ENCODE measurements around the gene PCBP3. TPM values are rescaled to one million over a fixed set of nuclear protein-coding genes. Genes with fewer than 3 reads are reported as not detected.
"Not testable (repeated sequence)": the region's sequence is repeated elsewhere in the genome, so short reads cannot be mapped to it uniquely, and the experiment has no call there.

The PCBP3 gene
- total RNA-seq, 1 donor from 2014 or later, result not detected

DNA sequence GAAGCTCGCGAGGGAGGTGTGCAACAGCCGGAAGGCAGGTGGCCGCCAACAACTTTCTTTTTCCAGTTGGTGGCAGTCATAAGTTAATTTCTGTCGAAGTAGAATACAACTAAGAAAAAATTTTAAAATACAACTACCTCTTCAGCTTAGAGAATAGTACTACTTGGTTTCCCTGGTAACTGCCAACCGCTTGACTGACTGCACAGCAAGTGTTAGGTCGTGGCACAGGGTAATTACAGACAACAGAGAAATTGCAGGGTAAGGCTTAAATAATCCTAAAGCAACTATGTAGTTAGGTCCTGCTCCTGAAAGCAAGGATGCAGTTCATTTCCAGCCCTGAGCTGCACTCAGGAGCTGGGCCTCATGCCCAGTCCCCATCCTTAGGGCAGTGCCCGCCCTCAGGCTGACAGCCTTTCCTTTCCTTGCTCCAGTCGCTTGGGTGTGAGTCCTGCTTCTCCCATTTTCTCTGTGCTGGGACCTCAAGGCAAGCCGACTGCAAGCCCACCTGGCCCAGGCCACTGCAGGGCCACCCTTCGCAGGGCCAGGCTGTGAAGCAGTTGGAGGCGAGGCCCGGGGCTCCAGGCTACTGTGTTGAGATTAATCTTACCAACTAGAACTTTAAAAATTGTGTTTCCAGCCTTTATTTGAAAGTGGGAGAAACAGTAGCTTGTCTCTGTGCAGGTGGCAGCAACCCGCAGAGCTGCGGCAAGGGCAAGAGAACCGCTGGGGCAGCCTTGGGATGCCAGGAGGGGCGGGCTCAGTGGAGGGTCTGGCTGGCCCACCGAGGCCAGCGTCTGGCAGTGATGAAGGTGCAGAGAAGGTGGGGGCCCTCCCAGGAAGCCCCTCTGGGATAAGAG is 148.3 kb downstream of the PCBP3 start:
- no peak for DNase-seq

DNA sequence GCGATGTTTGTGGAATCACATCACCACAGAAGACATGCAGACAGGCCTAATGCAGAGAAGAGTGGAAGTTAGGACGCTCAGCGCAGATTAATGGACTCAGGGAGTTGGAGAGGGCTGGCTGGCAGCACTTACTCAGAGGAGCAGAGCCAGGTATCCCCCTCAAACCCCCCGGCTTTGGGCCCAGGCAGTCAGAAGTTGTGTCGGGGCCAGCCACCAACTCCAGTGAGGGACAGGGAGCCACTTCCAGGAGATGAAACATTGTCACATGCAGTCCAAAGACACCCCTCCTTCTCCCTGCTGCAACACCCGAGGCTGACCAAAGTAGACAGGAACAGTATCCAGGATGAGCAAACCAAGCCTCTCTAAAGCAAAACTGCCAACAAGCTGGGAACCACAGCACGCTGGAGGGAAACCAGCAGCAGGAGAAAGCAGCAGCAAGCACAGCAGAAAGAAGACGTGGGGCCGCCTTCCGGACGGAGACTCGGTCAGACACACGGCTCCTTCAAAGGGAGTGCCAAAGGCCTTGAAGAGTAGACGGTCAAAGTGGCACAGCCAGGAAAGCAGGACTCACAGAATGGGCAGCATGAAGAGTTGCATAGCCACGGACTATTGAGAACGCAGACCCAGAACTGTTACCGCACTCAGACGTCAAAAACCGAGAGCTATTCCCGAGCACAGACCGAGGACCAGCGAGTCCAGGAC is 149.3 kb downstream of the PCBP3 start:
- DNase-seq, result no peak

DNA sequence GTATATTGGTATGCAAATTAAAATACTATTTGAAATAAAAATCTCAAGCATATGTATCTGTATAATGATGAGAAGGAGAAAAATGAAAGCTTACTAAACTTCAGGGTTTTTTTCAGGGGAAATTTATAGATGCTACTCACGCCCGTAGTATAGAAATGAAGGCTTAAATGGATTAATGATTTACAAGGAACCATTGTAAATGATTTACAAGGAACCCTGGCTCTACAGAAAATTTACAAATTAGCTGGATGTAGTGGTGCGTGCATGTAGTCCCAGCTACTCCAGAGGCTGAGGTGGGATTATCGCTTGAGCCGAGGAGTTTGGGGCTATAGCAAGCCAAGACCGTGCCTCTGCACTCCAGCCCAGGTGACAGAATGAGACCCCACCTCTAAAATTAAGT is 150.5 kb downstream of the PCBP3 start:
- DNase-seq, result no peak

DNA sequence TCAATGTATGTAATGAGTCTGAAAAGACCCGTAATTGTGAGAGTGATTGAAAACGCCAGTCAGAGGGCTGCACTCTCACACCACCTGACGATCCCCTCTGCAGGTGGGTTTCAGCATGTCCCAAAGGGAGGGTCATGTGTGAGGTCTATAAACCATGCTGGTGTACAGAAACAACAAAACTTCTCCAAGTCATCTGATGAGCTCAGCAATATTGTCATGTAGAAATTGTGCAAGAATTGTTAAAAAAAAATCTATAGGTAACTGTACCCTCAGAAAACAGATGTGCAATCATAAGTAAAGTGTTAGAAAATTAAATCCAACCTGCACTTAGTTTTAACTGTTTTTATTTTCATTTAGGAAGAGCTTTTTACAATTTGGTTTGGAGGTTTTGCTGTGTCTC is 152.5 kb downstream of the PCBP3 start:
- DNase-seq, result no peak

DNA sequence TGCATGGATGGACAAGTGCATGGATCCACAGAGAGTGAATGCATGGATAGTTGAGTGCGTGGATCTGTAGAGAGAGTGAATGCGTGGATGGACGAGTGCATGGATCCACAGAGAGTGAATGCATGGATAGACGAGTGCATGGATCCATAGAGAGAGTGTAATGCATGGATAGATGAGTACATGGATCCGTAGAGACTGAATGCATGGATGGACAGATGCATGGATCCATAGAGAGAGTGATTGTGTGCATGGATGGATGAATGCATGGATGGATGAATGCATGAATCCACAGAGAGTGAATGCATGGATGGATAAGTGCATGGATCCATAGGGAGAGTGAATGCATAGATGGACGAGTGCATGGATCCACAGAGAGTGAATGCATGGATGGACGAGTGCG is 153.8 kb downstream of the PCBP3 start:
- DNase-seq, result no peak

DNA sequence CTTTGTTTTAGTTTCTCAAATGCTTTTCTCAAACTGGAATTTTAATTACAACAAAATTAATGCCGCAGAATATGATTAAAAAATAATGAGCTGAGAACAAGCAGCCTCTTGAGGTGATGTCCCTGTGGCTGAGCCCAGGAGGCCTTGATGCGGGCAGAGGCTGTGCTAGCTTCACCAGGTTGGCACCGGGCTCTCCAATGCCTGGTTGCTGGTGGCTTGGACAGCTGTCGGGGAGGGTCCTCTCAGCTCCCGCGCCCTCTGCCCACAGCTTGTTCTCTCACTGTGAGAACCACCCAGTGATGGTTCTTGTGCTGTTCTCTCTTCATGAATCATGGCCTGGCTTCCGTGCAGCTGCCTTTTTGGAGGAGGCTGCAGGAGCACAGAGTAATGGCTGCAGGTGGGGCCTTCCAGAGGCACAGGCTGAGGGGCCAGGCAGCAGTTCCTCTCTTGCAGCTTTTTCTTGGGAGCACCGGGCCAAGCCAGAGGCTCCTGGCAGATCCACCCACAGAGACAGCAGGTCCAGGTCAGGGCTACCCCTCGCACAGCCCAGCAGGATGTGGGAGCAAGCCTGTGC is 156.3 kb downstream of the PCBP3 start:
- no peak for DNase-seq

DNA sequence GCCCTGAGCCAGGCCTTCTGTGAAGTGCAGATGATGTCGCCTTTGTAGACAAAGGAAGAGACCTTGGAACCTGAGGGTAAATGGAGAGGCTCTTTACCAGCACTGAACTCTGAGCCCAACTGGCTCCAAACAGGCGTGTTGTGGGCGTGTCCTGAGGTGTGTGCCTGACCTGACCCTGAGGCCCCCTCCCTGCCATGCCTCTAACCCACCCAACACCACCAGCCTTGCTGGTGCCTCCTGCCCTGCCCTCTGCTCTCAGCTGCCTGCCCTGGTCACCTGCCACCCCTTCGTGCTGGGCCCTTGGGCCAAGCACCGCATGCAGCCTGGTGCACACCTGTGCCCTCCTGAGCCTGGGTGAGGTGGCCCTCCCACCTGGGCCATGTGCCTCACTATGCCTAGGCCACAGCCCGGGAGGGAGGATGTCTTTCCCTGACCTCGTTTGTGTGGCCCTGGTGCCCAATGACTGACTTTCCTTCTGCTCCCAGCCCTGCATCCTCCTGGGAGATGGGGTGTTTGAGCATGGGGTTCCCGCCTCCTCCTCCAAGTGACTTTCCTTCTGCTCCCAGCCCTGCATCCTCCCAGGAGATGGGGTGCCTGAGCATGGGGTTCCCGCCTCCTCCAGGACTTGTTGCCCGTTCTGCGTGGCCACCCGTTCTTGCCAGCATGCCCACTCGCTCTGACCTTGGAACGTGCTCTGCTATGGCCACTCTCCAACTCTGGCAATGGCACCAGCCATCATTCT is 157.0 kb downstream of the PCBP3 start:
- no peak for DNase-seq

DNA sequence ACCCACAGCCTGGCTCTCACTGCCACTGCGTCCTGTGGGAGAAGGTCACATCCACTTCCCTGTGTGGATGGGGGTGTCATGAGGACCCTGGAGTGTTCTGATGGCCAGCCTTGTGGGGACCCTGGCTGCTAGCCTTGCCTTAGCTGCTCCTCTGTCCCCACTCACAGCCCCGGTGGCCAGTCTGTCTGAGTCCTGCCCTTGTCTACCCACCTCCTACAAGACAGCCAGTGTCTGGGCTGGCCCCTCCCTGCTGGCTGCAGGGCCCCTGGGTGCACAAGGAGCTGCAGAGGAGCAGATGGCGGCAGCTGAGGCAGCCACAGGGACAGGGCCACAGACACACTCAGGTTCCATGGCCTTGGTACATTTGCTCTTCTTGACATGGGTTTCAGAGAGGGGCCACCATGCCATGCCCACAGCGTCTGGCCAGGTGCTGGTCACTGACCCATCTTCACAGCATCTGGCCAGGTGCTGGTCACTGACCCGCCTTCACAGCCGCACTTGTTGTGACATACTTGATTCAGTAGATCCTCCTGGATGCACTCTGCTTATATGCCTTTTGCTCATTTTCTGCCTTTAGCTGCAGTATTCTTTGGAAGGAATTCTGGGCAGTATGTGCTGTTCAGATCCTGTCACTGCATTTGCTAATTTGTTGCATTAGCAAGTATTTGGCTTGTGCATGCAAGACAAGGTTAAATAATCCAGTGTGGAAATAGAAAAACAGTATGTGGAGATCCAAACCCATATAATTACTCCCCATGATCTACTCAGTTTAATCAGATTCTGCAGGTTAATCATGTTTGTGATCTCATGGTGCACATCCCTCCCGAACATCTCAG is 157.8 kb downstream of the PCBP3 start:
- no peak for DNase-seq

DNA sequence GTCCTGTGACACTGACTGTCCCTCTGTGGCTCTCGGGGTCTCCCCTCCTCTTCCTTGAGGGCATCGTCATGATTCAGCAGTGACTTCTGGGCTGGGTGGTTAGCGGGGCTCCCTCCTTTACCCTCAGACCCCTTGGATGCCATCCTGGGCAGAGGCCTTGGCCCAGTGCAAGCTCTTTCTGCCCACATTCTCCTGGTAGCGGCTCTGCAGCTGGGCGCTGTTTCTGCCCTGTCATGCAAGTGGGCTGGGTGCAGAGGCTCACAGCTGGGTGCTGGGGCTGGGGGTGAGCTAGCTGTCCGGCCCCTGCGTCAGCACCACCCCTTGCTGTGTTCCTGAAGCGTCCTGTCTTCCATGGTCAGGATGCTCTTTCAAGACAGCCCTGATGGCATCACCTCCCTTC is 158.5 kb downstream of the PCBP3 start:
- DNase-seq, result no peak

DNA sequence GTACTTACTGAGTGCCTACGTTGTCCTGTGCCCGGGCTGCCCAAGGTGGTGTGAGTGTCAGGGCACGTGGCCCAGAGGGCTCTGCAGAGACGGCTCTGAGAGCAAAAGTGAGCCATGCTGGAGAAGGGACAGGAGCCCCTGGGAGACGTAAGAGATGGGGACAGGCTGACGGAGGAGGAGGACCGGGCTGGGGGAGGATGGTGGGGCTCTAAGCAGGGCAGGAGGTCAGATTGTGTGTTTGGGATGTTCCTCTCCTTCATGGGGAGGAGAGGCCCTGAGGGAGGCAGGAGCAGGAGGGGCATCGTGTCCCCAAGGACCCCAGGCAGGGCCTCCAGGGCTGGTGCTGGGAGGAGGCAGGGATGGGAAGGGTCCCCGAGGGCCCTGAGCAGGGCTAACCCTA is 158.9 kb downstream of the PCBP3 start:
- no peak for DNase-seq

DNA sequence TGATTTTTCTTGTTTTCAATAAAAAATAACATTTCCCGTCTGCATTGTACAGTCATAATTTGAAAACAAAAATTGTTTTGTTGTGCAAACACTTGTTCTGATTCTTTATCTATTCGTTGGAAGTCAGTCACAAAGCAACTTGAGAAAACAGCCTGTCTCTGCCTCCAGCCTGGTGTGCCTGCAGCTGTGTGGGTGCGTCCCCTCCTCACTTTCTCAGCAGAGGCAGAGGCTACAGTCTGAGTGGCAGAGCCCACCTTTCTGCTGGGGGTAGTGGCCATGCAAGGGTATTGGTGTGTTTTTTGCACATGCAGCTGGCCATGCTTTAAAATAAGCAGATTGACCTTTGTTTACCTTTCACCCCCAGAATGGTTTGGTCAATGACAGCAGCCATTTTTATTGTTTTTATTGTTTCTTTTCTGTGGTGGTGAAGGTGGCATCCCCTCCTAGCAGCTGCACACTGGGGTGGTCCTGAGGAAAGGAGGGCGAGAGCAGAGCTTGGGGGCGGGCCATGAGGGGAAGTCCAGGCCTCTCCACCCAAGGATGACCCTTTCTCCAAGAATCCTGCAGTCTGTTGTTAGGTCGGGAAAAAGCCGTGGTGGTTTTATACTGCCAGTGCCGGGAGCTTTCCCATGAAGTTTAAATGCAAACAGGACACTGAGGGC is 159.6 kb downstream of the PCBP3 start:
- no peak for DNase-seq

DNA sequence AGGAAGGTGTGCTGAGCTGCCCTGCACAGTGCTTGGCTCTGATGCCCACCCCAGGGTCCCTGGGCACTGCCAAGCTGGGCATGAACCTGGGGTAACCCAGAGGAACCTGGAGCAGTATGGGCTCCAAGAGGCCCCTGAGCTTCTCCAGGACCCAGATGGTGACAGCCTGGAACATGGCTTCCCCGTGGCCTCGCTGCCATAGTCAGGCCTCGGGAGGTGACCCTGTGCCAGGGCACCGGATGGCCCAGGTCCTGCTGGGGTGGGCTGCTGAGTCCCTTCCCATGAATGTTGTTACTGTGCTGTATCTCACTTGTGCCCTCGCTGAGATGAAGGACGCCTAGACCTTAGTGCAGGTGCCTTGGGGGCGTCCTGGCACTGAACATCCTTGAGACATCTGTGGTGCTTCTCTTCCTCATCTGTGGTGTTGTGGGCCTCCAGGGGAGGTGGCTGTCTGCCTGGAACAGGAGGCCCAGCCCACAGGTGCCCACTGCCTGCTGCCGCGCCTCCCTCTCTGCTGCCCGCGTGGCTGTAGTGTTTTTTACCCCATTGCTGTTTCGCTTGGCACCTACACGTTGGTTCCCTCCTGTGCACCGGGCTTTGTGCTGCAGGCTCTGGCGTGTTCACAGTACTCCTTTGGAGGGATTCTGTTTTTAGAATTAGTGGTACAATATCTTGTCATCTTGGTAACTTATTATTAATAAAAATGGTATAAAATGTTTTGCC is 160.3 kb downstream of the PCBP3 start:
- DNase-seq, result no peak

DNA sequence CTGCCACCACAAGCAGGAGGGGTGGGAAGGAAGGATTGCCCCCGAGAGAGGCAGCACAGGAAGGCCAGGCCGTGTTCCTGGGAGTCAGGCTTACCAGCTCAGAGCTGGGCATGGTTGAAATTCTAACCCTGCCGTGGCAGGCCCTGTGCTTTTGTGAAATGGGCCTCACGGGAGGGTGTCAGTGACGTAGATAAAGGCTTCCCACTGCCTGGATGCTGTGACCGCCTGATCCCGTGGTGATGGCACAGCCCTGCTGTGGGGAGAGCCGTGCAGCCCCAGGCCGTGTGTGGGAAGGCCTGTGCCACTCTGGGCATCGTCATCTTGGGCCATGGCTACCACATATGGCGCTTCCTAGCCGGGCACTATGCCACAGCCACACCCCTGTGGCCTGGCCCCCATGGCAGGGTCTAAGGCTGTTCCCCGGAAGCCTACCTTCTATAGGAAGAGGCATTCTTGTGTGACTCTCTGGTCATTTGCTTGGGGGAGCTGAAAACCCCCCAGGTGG is 161.3 kb downstream of the PCBP3 start:
- DNase-seq, result no peak

DNA sequence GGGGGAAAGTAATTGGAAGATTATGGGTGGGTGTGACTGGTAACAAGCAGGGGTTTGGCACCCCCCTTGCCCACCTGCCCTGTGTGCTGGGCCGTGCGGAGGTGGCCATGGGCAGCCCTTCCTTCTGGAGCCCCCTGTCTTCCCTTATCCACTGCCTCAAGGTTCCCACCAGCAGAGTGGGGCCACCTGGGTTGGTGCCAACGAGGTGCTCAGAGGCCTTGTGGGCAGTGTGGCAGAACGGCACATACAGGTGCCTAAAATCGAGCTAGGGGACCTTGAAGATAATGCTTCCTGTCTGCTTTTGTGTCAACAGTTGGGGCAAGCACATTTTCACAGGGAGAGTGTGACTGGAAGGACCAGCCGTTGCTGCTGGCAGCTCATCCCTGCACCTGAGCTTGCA is 161.8 kb downstream of the PCBP3 start:
- DNase-seq, result no peak

DNA sequence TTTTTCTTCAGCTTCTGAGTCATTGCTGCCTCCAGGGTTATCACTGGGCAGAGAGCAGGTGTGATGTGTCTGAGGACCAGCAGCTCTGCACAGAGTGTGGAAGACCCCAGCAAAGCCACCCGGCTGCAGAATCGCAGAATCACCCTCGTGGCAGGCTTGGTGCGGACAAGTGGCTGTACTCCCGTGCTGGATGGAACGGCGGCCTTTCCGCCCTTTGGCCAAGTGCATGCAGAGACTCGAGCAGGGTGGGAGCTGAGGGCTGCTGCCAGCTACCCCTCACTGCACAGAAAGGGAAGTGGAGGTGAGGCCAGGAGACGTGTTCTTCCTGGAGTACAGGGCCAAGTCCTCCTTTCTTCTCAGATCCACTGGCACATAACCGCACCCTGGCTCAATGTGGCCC is 162.5 kb downstream of the PCBP3 start:
- no peak for DNase-seq

DNA sequence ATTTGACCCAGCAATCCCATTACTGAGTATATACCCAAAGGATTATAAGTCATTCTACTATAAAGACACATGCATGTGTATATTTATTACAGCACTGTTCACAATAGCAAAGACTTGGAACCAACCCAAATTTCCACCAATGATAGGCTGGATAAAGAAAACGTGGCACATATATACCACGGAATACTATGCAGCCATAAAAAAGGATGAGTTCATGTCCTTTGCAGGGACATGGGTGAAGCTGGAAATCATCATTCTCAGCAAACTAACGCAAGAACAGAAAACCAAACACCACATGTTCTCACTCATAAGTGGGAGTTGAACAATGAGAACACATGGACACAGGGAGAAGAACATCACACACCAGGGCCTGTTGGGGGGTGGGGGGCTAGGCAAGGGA is 165.1 kb downstream of the PCBP3 start:
- not testable (repeated sequence) for DNase-seq

DNA sequence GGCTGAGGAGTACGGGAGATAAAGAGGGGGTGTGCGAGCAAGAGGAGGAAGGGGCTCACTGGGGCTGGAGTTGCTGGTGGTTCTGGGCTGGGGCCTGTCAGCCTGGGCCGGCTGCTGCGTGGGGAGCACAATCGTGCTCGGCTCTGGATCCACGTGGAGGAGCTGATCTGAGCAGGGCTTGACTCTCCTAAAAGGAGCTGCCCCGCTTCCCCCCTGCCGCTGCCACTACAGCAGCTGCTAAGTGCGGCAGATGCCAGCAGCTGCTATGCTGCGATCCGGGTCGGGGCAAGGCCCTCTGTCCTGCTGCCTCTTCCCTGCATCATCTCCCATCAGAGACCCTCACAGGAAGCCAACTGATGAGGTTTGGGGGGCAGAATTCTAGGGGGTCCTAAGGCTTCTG is 165.9 kb downstream of the PCBP3 start:
- no peak for DNase-seq

DNA sequence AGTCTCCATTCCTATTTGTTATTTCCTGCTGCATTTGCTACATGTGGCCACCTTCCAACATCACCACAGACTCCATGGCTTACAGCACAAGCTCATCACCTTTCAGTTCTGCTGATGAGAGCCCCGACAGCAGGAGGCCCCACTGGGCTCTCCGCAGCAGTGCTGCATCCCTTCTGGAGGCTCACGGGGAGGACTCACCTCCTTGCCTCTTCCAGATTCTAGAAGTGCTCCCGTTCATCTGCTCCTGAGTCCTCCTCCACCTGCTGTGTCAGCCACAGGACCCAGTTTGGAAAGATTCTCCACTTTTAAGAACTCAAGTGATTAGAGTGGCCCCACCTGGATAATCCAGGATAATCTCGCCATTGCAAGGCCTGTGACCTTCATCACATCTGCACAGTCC is 167.6 kb downstream of the PCBP3 start:
- DNase-seq, result no peak

DNA sequence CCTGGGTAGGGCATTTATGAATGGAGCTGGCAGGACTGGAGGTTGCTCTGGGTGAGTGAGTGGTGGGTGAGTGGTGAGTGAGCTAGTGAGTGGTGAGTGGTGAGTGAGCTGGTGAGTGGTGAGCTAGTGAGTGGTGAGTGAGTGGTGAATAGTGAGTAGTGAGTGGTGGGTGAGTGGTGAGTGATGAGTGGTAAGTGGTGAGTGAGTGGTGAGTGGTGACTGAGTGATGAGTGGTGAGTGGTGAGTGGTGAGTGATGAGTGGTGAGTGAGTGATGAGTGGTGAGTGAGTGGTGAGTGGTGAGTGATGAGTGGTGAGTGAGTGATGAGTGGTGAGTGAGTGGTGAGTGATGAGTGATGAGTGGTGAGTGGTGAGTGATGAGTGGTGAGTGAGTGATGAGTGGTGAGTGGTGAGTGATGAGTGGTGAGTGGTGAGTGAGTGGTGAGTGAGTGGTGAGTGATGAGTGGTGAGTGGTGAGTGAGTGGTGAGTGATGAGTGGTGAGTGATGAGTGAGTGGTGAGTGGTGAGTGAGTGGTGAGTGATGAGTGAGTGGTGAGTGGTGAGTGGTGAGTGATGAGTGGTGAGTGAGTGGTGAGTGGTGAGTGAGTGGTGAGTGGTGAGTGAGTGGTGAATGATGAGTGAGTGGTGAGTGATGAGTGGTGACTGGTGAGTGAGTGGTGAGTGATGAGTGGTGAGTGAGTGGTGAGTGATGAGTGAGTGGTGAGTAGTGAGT is 170.8 kb downstream of the PCBP3 start:
- DNase-seq, result not testable (repeated sequence)

DNA sequence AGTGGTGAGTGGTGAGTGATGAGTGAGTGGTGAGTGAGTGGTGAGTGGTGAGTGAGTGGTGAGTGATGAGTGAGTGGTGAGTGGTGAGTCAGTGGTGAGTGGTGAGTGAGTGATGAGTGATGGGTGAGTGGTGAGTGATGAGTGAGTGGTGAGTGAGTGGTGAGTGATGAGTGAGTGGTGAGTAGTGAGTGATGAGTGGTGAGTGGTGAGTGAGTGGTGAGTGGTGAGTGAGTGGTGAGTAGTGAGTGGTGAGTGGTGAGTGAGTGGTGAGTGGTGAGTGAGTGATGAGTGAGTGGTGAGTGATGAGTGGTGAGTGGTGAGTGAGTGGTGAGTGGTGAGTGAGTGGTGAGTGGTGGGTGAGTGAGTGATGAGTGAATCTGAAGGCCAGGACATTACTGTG is 172.3 kb downstream of the PCBP3 start:
- DNase-seq, result not testable (repeated sequence)
